Activated CD8-positive, alpha-beta memory T cell treated with anti-CD3 and anti-CD28 coated beads, Interleukin-2, amount 50 U/mL, for 48 hours (primary cell): ENCODE data around the gene TFDP1.

Experiments used
- DNase-seq: peaks from one replicate; pipeline ENCODE4 v3.0.0-alpha.2; 2020

Gene TFDP1

GRCh38 chr13:113584205-113584869 is at the start of gene TFDP1:
TFDP1 (plus strand) TSS chr13:113584753; CDS start chr13:113585838, 1,085 bp downstream.
- DNase-seq: peak; percentile 92

- no peak for DNase-seq
These were observed 49.2 kb upstream of the TFDP1 start for GRCh38 chr13:113535381-113535781.

- no peak for DNase-seq
These were observed 48.0 kb upstream of the TFDP1 start for GRCh38 chr13:113536461-113537110.

- DNase-seq: no peak
These were observed 47.3 kb upstream of the TFDP1 start for GRCh38 chr13:113537205-113537604.

GRCh38 chr13:113537909-113538688 is 46.5 kb upstream of the TFDP1 start:
- DNase-seq: no peak

GRCh38 chr13:113538689-113539058 is 45.9 kb upstream of the TFDP1 start:
- no peak for DNase-seq

GRCh38 chr13:113539176-113539575 is 45.4 kb upstream of the TFDP1 start:
- no peak for DNase-seq

- DNase-seq: no peak
These were observed 44.7 kb upstream of the TFDP1 start for GRCh38 chr13:113539822-113540221.

GRCh38 chr13:113540523-113540922 is 44.0 kb upstream of the TFDP1 start:
- no peak for DNase-seq

- no peak for DNase-seq
These were observed 41.7 kb upstream of the TFDP1 start for GRCh38 chr13:113542751-113543424.

GRCh38 chr13:113544071-113544891 is 40.3 kb upstream of the TFDP1 start:
- no peak for DNase-seq

- DNase-seq: no peak
These were observed 39.7 kb upstream of the TFDP1 start for GRCh38 chr13:113544896-113545295.

GRCh38 chr13:113545455-113545930 is 39.1 kb upstream of the TFDP1 start:
- DNase-seq: no peak

GRCh38 chr13:113545931-113546516 is 38.5 kb upstream of the TFDP1 start:
- DNase-seq: peak; percentile 28

- DNase-seq: peak; percentile 26
These were observed 37.8 kb upstream of the TFDP1 start for GRCh38 chr13:113546571-113547237.

- DNase-seq: peak; percentile 30
These were observed 37.1 kb upstream of the TFDP1 start for GRCh38 chr13:113547238-113547971.

- peak; percentile 28 for DNase-seq
These were observed 36.3 kb upstream of the TFDP1 start for GRCh38 chr13:113548171-113548641.

- no peak for DNase-seq
These were observed 35.6 kb upstream of the TFDP1 start for GRCh38 chr13:113548778-113549621.

- peak; percentile 18 for DNase-seq
These were observed 34.1 kb upstream of the TFDP1 start for GRCh38 chr13:113550453-113550852.
